Amygdala (tissue), 56 donors: ENCODE data around the gene TSPAN16.

ENCODE experiments used
- DNase-seq, 56 donors: peaks; one replicate each; lab custom pipeline; 2025; lab: John Stamatoyannopoulos, UW

TSPAN16 gene

GRCh38 chr19:11295665-11296245 lies at the start of gene TSPAN16:
TSPAN16 (plus strand) TSS chr19:11296160; CDS start chr19:11296298, 138 bp downstream.
- DNase-seq, result no peak

GRCh38 chr19:11246941-11247340 lies 49.0 kb upstream of the TSPAN16 start:
- DNase-seq, result no peak

GRCh38 chr19:11247391-11247790 lies 48.6 kb upstream of the TSPAN16 start:
- DNase-seq, result no peak

- no peak for DNase-seq
These were observed 48.0 kb upstream of the TSPAN16 start for GRCh38 chr19:11247934-11248333.

GRCh38 chr19:11248852-11249251 lies 47.1 kb upstream of the TSPAN16 start:
- no peak for DNase-seq

GRCh38 chr19:11251217-11251616 lies 44.7 kb upstream of the TSPAN16 start:
- DNase-seq, result no peak

- no peak for DNase-seq
These were observed 44.2 kb upstream of the TSPAN16 start for GRCh38 chr19:11251650-11252314.

- no peak for DNase-seq
These were observed 43.1 kb upstream of the TSPAN16 start for GRCh38 chr19:11252665-11253355.

- no peak for DNase-seq
These were observed 41.3 kb upstream of the TSPAN16 start for GRCh38 chr19:11254666-11255065.

GRCh38 chr19:11256189-11256588 lies 39.8 kb upstream of the TSPAN16 start:
- DNase-seq, result no peak

GRCh38 chr19:11257846-11258380 lies 38.0 kb upstream of the TSPAN16 start:
- DNase-seq, result no peak

- no peak for DNase-seq
These were observed 35.0 kb upstream of the TSPAN16 start for GRCh38 chr19:11260996-11261395.

- peak in 2 of 56 donors; percentile 3 to 17 for DNase-seq
These were observed 34.5 kb upstream of the TSPAN16 start for GRCh38 chr19:11261431-11261970.

- DNase-seq, result peak in 5 of 56 donors; percentile 5 to 24 (median 12)
These were observed 33.8 kb upstream of the TSPAN16 start, which contains the start of gene DOCK6 for GRCh38 chr19:11261971-11262839. DOCK6 (minus strand) TSS chr19:11262524; CDS start chr19:11262440, 84 bp downstream.

- no peak for DNase-seq
These were observed 32.2 kb upstream of the TSPAN16 start for GRCh38 chr19:11263726-11264125.

GRCh38 chr19:11264452-11265176 lies 31.3 kb upstream of the TSPAN16 start:
- no peak for DNase-seq

GRCh38 chr19:11265177-11265784 lies 30.7 kb upstream of the TSPAN16 start:
- DNase-seq, result no peak

- no peak for DNase-seq
These were observed 30.1 kb upstream of the TSPAN16 start for GRCh38 chr19:11265785-11266236.
